Measurements from ENCODE around the gene FAM174C.
A peak's percentile ranks its signal among the peaks of the same experiment; 100 is the strongest.
"Not testable (repeated sequence)": the region's sequence is repeated elsewhere in the genome, so short reads cannot be mapped to it uniquely, and the experiment has no call there.

Gene FAM174C

GRCh38 chr19:1299801-1300200 lies 24.5 kb downstream of the FAM174C start:
- no peak for TF ChIP-seq Cebpa-rat (IDR thresholded peaks at IDR 0.05)
- peaks cover 0 to 19% (median 15%) of the 10 kb centered on the region in 10 experiments; a peak in 17 of 20 replicates for H3K4me1 ChIP-seq
- H3K9ac ChIP-seq: no peak overlapping the region
- H3K4me3 ChIP-seq: no peak overlapping the region
- H3K9me3 ChIP-seq (replicated peaks in 1 of 11): no peaks in the 10 kb centered on the region
- H3K36me3 ChIP-seq: no peaks in the 10 kb centered on the region
- H3K4me2 ChIP-seq: no peak overlapping the region
- H4K20me1 ChIP-seq: peaks cover 0 to 11% (median 4%) of the 10 kb centered on the region in 11 experiments; a peak in 5 of 22 replicates
- no peak overlapping the region for H3K27ac ChIP-seq
- H3K27me3 ChIP-seq: peaks cover 0 to 21% (median 11%) of the 10 kb centered on the region in 11 experiments; a peak in 17 of 22 replicates

GRCh38 chr19:1300744-1301490 lies 25.6 kb downstream of the FAM174C start:
- no peaks in the 10 kb centered on the region for H3K9me3 ChIP-seq (replicated peaks in 1 of 11)
- no peaks in the 10 kb centered on the region for H3K36me3 ChIP-seq
- no peak for TF ChIP-seq Cebpa-rat (IDR thresholded peaks at IDR 0.05)
- H3K4me1 ChIP-seq: peaks cover 0 to 12% (median 7%) of the 10 kb centered on the region in 10 experiments; a peak in 13 of 20 replicates
- peaks cover 0 to 12% (median 5%) of the 10 kb centered on the region in 11 experiments; a peak in 9 of 22 replicates for H3K27me3 ChIP-seq
- no peak overlapping the region for H3K4me3 ChIP-seq
- no peak overlapping the region for H3K27ac ChIP-seq
- no peak overlapping the region for H3K9ac ChIP-seq
- H3K4me2 ChIP-seq: no peak overlapping the region
- peaks cover 0 to 11% (median 0%) of the 10 kb centered on the region in 11 experiments; a peak in 3 of 22 replicates for H4K20me1 ChIP-seq

GRCh38 chr19:1302533-1303239 lies 27.4 kb downstream of the FAM174C start:
- Histone ChIP-seq H3K4me3 (no peak overlapping the region), H3K27me3 (no peaks in the 10 kb centered on the region), H3K36me3 (no peaks in the 10 kb centered on the region), H3K4me2 (no peak overlapping the region), H3K27ac (no peak overlapping the region), H3K4me1 (peaks cover 0 to 10% (median 0%) of the 10 kb centered on the region in 10 experiments; a peak in 6 of 20 replicates), H4K20me1 (no peaks in the 10 kb centered on the region; a peak in 1 of 22 replicates), H3K9ac (0 out of 22 replicates have a peak overlapping the region, but pooled peaks of 1 of the 11 experiments have one; percentile 26), H3K9me3 (replicated peaks in 1 of 11) (no peaks in the 10 kb centered on the region)
- TF ChIP-seq Cebpa-rat (IDR thresholded peaks at IDR 0.05): no peak

GRCh38 chr19:1304197-1304924 lies 29.0 kb downstream of the FAM174C start:
- Histone ChIP-seq H3K9me3 (replicated peaks in 1 of 11) (no peaks in the 10 kb centered on the region), H3K9ac (no peak overlapping the region), H3K27me3 (no peaks in the 10 kb centered on the region), H3K27ac (no peak overlapping the region), H3K4me3 (no peak overlapping the region), H3K36me3 (no peaks in the 10 kb centered on the region), H3K4me1 (peaks cover 0 to 21% (median 10%) of the 10 kb centered on the region in 10 experiments; a peak in 14 of 20 replicates), H3K4me2 (no peak overlapping the region), H4K20me1 (no peaks in the 10 kb centered on the region; a peak in 2 of 22 replicates)
- TF ChIP-seq Cebpa-rat (IDR thresholded peaks at IDR 0.05): no peak

- H3K4me3 ChIP-seq; H3K9me3 ChIP-seq (replicated peaks in 1 of 11); H3K36me3 ChIP-seq; H4K20me1 ChIP-seq; H3K27me3 ChIP-seq; H3K27ac ChIP-seq; H3K9ac ChIP-seq: not testable (repeated sequence)
- Histone ChIP-seq H3K4me2 (peak overlapping the region in 1 of 11 experiments; percentile 3; a peak in 1 of 22 replicates), H3K4me1 (peaks cover 0 to 27% (median 15%) of the 10 kb centered on the region in 10 experiments; a peak in 14 of 20 replicates)
Observed at GRCh38 chr19:1305354-1305753, 30.0 kb downstream of the FAM174C start.

- H3K4me3 ChIP-seq: no peak overlapping the region
- H3K9ac ChIP-seq: no peak overlapping the region
- no peaks in the 10 kb centered on the region for H3K9me3 ChIP-seq (replicated peaks in 1 of 11)
- H3K36me3 ChIP-seq: no peaks in the 10 kb centered on the region
- no peak overlapping the region for H3K27ac ChIP-seq
- H3K4me1 ChIP-seq: peaks cover 8 to 46% (median 32%) of the 10 kb centered on the region in 10 experiments; a peak in 19 of 20 replicates
- TF ChIP-seq Cebpa-rat (IDR thresholded peaks at IDR 0.05): no peak
- H3K4me2 ChIP-seq: no peak overlapping the region
- H3K27me3 ChIP-seq: peaks cover 0 to 21% (median 0%) of the 10 kb centered on the region in 11 experiments; a peak in 9 of 22 replicates
- H4K20me1 ChIP-seq: peaks cover 0 to 11% (median 0%) of the 10 kb centered on the region in 11 experiments; a peak in 4 of 22 replicates
Observed at GRCh38 chr19:1307320-1307719, 32.0 kb downstream of the FAM174C start.

- no peak overlapping the region for H3K4me3 ChIP-seq
- H4K20me1 ChIP-seq: peaks cover 0 to 14% (median under 1%) of the 10 kb centered on the region in 11 experiments; a peak in 9 of 22 replicates
- no peak overlapping the region for H3K27ac ChIP-seq
- peaks cover 0 to 26% (median under 1%) of the 10 kb centered on the region in 11 experiments; a peak in 10 of 22 replicates for H3K27me3 ChIP-seq
- H3K9ac ChIP-seq: no peak overlapping the region
- H3K36me3 ChIP-seq: no peaks in the 10 kb centered on the region
- no peaks in the 10 kb centered on the region for H3K9me3 ChIP-seq (replicated peaks in 1 of 11)
- TF ChIP-seq Cebpa-rat (IDR thresholded peaks at IDR 0.05): no peak
- H3K4me1 ChIP-seq: peaks cover 8 to 51% (median 36%) of the 10 kb centered on the region in 10 experiments
- no peak overlapping the region for H3K4me2 ChIP-seq
Observed at GRCh38 chr19:1307755-1308303, 32.5 kb downstream of the FAM174C start.

GRCh38 chr19:1308718-1309117 lies 33.4 kb downstream of the FAM174C start:
- Histone ChIP-seq H4K20me1 (peaks cover 0 to 23% (median 9%) of the 10 kb centered on the region in 11 experiments; a peak in 14 of 22 replicates), H3K4me2 (peak overlapping the region in 7 of 11 experiments; percentile 9 to 56 (median 44); a peak in 12 of 22 replicates), H3K9me3 (replicated peaks in 1 of 11) (no peaks in the 10 kb centered on the region), H3K9ac (0 out of 22 replicates have a peak overlapping the region, but pooled peaks of 2 of the 11 experiments have one; percentile 4 to 18), H3K27ac (no peak overlapping the region), H3K36me3 (no peaks in the 10 kb centered on the region), H3K4me1 (peaks cover 17 to 60% (median 45%) of the 10 kb centered on the region in 10 experiments), H3K27me3 (peaks cover 0 to 34% (median 9%) of the 10 kb centered on the region in 11 experiments; a peak in 12 of 22 replicates), H3K4me3 (no peak overlapping the region)
- TF ChIP-seq Cebpa-rat (IDR thresholded peaks at IDR 0.05): no peak

All from BLaER1 treated with 17β-estradiol and CSF1 and Interleukin-3, amounts not matched to agents 10 nM and 100 nM (cell line).